ENCODE data around the gene PAPPA. TPM values are rescaled to one million over a fixed set of nuclear protein-coding genes. Genes with fewer than 3 reads are reported as not detected.

Gene PAPPA
- total and polyA plus RNA-seq, 7 experiments from 2014 or later = 0.07 to 0.64 (median 0.48) TPM; not detected in 4

- Mint-ChIP-seq H3K36me3 (peaks cover 0 to 31% (median 12%) of the 10 kb centered on the region in 5 donors), H3K4me3 (no peak overlapping the region), H3K27ac (no peak overlapping the region), H3K27me3 (no peaks in the 10 kb centered on the region), H3K9me3 (peaks cover 0 to 2% (median 0%) of the 10 kb centered on the region in 11 donors), H3K4me1 (no peaks in the 10 kb centered on the region)
- ATAC-seq (no peak), DNase-seq (no peak)
- no peak overlapping the region for H3K4me3 ChIP-seq (ENCODE audit: low read length)
- H3K4me1 ChIP-seq (ENCODE audit: control insufficient read depth in 2 of 2, insufficient read depth in 2 of 2, low read length in 2 of 2) = no peaks in the 10 kb centered on the region
- POLR2A ChIA-PET = no interaction called here
- intact Hi-C loops (cut with micrococcal nuclease) = no loop called here
- no peak overlapping the region for H3K27ac ChIP-seq (ENCODE audit: low read depth, low read length)
- no peaks in the 10 kb centered on the region for H3K27me3 ChIP-seq (ENCODE audit: control insufficient read depth in 2 of 2, insufficient read depth in 2 of 2, low read length in 2 of 2)
- no peaks in the 10 kb centered on the region for H3K9me3 ChIP-seq (ENCODE audit: control insufficient read depth in 2 of 3, low read length in 3 of 3)
- CTCF ChIA-PET = no interaction called here
- H3K36me3 ChIP-seq (ENCODE audit: control insufficient read depth in 2 of 3, insufficient read depth in 3 of 3, low read length in 3 of 3) = no peaks in the 10 kb centered on the region
Observed at GRCh38 chr9:116390303-116391228, 237.0 kb downstream of the PAPPA start.

- H3K36me3 Mint-ChIP-seq = peaks cover 0 to 28% (median 10%) of the 10 kb centered on the region in 5 donors
- H3K27ac ChIP-seq (ENCODE audit: low read depth, low read length) = no peak overlapping the region
- no peaks in the 10 kb centered on the region for H3K4me1 Mint-ChIP-seq
- no peak overlapping the region for H3K4me3 Mint-ChIP-seq
- CTCF ChIA-PET = no interaction called here
- intact Hi-C loops (cut with micrococcal nuclease) = no loop called here
- H3K9me3 Mint-ChIP-seq = peaks cover 0 to 2% (median 0%) of the 10 kb centered on the region in 11 donors
- no peaks in the 10 kb centered on the region for H3K27me3 Mint-ChIP-seq
- H3K9me3 ChIP-seq (ENCODE audit: control insufficient read depth in 2 of 3, low read length in 3 of 3) = no peaks in the 10 kb centered on the region
- POLR2A ChIA-PET = no interaction called here
- H3K4me3 ChIP-seq (ENCODE audit: low read length) = no peak overlapping the region
- DNase-seq (no peak), ATAC-seq (no peak)
- H3K4me1 ChIP-seq (ENCODE audit: control insufficient read depth in 2 of 2, insufficient read depth in 2 of 2, low read length in 2 of 2) = no peaks in the 10 kb centered on the region
- H3K27ac Mint-ChIP-seq = no peak overlapping the region
- H3K36me3 ChIP-seq (ENCODE audit: control insufficient read depth in 2 of 3, insufficient read depth in 3 of 3, low read length in 3 of 3) = no peaks in the 10 kb centered on the region
- H3K27me3 ChIP-seq (ENCODE audit: control insufficient read depth in 2 of 2, insufficient read depth in 2 of 2, low read length in 2 of 2) = no peaks in the 10 kb centered on the region
Observed at GRCh38 chr9:116391306-116391900, 237.8 kb downstream of the PAPPA start.

DNA sequence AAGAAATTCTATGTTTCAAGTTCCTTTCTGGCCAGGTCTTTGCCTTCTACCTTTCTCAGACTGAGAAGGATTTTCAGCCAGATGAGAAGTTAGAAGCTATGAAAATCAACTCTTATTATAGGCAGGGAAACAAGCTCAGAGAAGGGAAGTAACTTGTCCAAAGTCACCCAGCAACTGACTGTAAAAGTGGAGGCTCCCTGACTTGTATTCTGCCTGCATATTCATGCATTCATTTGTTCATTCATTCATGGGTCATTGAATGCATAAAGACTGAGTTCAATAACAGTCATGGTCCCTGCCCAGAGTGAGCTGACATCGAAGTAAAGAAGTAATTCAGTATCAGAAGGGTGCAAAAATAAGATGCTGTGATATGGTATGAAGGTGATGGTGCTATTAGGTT is 239.6 kb downstream of the PAPPA start:
- Mint-ChIP-seq H3K27me3 (no peaks in the 10 kb centered on the region), H3K4me3 (no peak overlapping the region), H3K27ac (no peak overlapping the region), H3K4me1 (no peaks in the 10 kb centered on the region), H3K36me3 (peaks cover 0 to 23% (median 14%) of the 10 kb centered on the region in 5 donors), H3K9me3 (peaks cover 0 to 2% (median 0%) of the 10 kb centered on the region in 11 donors)
- POLR2A ChIA-PET = no interaction called here
- Histone ChIP-seq H3K27me3 (ENCODE audit: control insufficient read depth in 2 of 2, insufficient read depth in 2 of 2, low read length in 2 of 2) (no peaks in the 10 kb centered on the region), H3K27ac (ENCODE audit: low read depth, low read length) (no peak overlapping the region), H3K36me3 (ENCODE audit: control insufficient read depth in 2 of 3, insufficient read depth in 3 of 3, low read length in 3 of 3) (no peaks in the 10 kb centered on the region), H3K9me3 (ENCODE audit: control insufficient read depth in 2 of 3, low read length in 3 of 3) (no peaks in the 10 kb centered on the region), H3K4me3 (ENCODE audit: low read length) (no peak overlapping the region), H3K4me1 (ENCODE audit: control insufficient read depth in 2 of 2, insufficient read depth in 2 of 2, low read length in 2 of 2) (no peaks in the 10 kb centered on the region)
- CTCF ChIA-PET = no interaction called here
- intact Hi-C loops (cut with micrococcal nuclease) = no loop called here
- no peak for ATAC-seq
- DNase-seq = no peak

DNA sequence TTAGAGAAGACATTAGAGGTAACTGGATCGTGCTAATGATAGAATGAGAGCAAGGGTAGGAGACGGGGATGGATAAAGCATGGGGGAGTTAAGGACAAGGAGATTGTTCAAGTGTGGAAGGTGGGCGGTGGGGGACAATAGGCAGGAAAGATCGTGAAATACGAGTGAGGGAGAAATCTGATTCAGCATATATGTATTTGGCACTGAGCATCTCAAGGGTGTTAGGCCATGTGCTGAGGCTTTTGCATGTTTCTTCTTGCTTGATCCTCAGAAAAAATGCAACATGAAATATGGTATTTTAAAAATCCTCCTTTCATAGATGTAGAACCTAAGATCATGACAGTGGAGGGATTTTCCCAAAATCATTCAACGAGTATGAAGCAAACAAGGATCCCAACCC is 240.5 kb downstream of the PAPPA start:
- peaks cover 0 to 26% (median 14%) of the 10 kb centered on the region in 5 donors for H3K36me3 Mint-ChIP-seq
- Histone ChIP-seq H3K27ac (ENCODE audit: low read depth, low read length) (no peak overlapping the region), H3K4me1 (ENCODE audit: control insufficient read depth in 2 of 2, insufficient read depth in 2 of 2, low read length in 2 of 2) (no peaks in the 10 kb centered on the region), H3K9me3 (ENCODE audit: control insufficient read depth in 2 of 3, low read length in 3 of 3) (no peaks in the 10 kb centered on the region), H3K27me3 (ENCODE audit: control insufficient read depth in 2 of 2, insufficient read depth in 2 of 2, low read length in 2 of 2) (no peaks in the 10 kb centered on the region), H3K36me3 (ENCODE audit: control insufficient read depth in 2 of 3, insufficient read depth in 3 of 3, low read length in 3 of 3) (no peaks in the 10 kb centered on the region), H3K4me3 (ENCODE audit: low read length) (no peak overlapping the region)
- peaks cover 0 to 2% (median 0%) of the 10 kb centered on the region in 11 donors for H3K9me3 Mint-ChIP-seq
- DNase-seq (no peak), ATAC-seq (no peak)
- no peak overlapping the region for H3K4me3 Mint-ChIP-seq
- CTCF ChIA-PET = no interaction called here
- intact Hi-C loops (cut with micrococcal nuclease) = no loop called here
- no peaks in the 10 kb centered on the region for H3K4me1 Mint-ChIP-seq
- POLR2A ChIA-PET = no interaction called here
- H3K27ac Mint-ChIP-seq = peak overlapping the region in 1 of 9 donors; percentile 2
- no peaks in the 10 kb centered on the region for H3K27me3 Mint-ChIP-seq

GRCh38 chr9:116394894-116395698 is 241.5 kb downstream of the PAPPA start:
- H3K27me3 Mint-ChIP-seq = no peaks in the 10 kb centered on the region
- Histone ChIP-seq H3K36me3 (ENCODE audit: control insufficient read depth in 2 of 3, insufficient read depth in 3 of 3, low read length in 3 of 3) (no peaks in the 10 kb centered on the region), H3K4me1 (ENCODE audit: control insufficient read depth in 2 of 2, insufficient read depth in 2 of 2, low read length in 2 of 2) (no peaks in the 10 kb centered on the region), H3K9me3 (ENCODE audit: control insufficient read depth in 2 of 3, low read length in 3 of 3) (no peaks in the 10 kb centered on the region), H3K4me3 (ENCODE audit: low read length) (no peak overlapping the region), H3K27me3 (ENCODE audit: control insufficient read depth in 2 of 2, insufficient read depth in 2 of 2, low read length in 2 of 2) (no peaks in the 10 kb centered on the region), H3K27ac (ENCODE audit: low read depth, low read length) (no peak overlapping the region)
- H3K4me1 Mint-ChIP-seq = no peaks in the 10 kb centered on the region
- ChIA-PET CTCF (no interaction called here), POLR2A (no interaction called here)
- no peak overlapping the region for H3K27ac Mint-ChIP-seq
- peaks cover 0 to 2% (median 0%) of the 10 kb centered on the region in 11 donors for H3K9me3 Mint-ChIP-seq
- no peak for ATAC-seq
- H3K4me3 Mint-ChIP-seq = no peak overlapping the region
- no peak for DNase-seq
- H3K36me3 Mint-ChIP-seq = peaks cover 0 to 29% (median 14%) of the 10 kb centered on the region in 5 donors
- intact Hi-C loops (cut with micrococcal nuclease) = no loop called here

DNA sequence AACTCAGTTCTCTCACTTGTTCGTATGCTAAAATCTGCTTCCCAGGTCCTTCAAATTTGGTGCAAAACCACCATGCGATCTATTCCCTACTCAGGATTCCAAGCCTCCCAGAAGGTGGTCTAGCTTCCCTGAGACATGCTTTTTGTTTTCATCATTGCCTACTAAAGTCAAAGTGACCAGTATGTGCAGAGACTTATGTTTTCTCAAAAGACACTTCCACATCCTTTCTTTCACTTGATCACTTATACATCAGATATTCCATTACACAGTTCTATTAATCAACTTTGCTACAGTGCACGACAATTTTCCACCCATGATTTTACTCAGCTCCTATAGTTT is 242.1 kb downstream of the PAPPA start:
- ChIA-PET CTCF (no interaction called here), POLR2A (no interaction called here)
- H3K4me3 ChIP-seq (ENCODE audit: low read length) = no peak overlapping the region
- Mint-ChIP-seq H3K4me3 (no peak overlapping the region), H3K36me3 (peaks cover 0 to 31% (median 14%) of the 10 kb centered on the region in 5 donors), H3K9me3 (peaks cover 0 to 2% (median 0%) of the 10 kb centered on the region in 11 donors), H3K27ac (no peak overlapping the region), H3K27me3 (no peaks in the 10 kb centered on the region), H3K4me1 (no peaks in the 10 kb centered on the region)
- no peaks in the 10 kb centered on the region for H3K27me3 ChIP-seq (ENCODE audit: control insufficient read depth in 2 of 2, insufficient read depth in 2 of 2, low read length in 2 of 2)
- no peak overlapping the region for H3K27ac ChIP-seq (ENCODE audit: low read depth, low read length)
- H3K4me1 ChIP-seq (ENCODE audit: control insufficient read depth in 2 of 2, insufficient read depth in 2 of 2, low read length in 2 of 2) = no peaks in the 10 kb centered on the region
- intact Hi-C loops (cut with micrococcal nuclease) = no loop called here
- DNase-seq = no peak
- no peaks in the 10 kb centered on the region for H3K36me3 ChIP-seq (ENCODE audit: control insufficient read depth in 2 of 3, insufficient read depth in 3 of 3, low read length in 3 of 3)
- H3K9me3 ChIP-seq (ENCODE audit: control insufficient read depth in 2 of 3, low read length in 3 of 3) = no peaks in the 10 kb centered on the region
- ATAC-seq = no peak
